Right atrium auricular region (tissue), 2 donors: ENCODE results near the gene C16orf95. TPM values are rescaled to one million over a fixed set of nuclear protein-coding genes. Genes with fewer than 3 reads are reported as not detected.

Experiments used
- DNase-seq: peaks from one replicate; pipeline ENCODE4 v3.0.0-alpha.2; 2019; ENCODE audit warnings: low spot score
- H3K27ac ChIP-seq, 2 donors: fragments of 200-600 bp; sonication (generic); 1 replicate in 1 of 2; 2 replicates in 1 of 2; pipeline ENCODE4 v1.5.1; 2016 to 2019
- H3K27me3 ChIP-seq, 2 donors: fragments of 200-600 bp; sonication (generic); one replicate each; pipeline versions ENCODE4 v1.5.1 to v1.6.0; 2017 to 2019
- H3K36me3 ChIP-seq: fragments of 200-600 bp; sonication (generic); one replicate; pipeline ENCODE4 v1.5.1; 2016
- H3K4me1 ChIP-seq, 2 donors: fragments of 200-600 bp; sonication (generic); one replicate each; pipeline versions ENCODE4 v1.5.1 to v1.6.0; 2017 to 2019
- H3K4me3 ChIP-seq, 2 donors: fragments of 200-600 bp; sonication (generic); 1 replicate in 1 of 2; 2 replicates in 1 of 2; pipeline ENCODE4 v1.5.1; 2017 to 2019; ENCODE audit warnings: mild to moderate bottlenecking in 1 of 2, moderate library complexity in 1 of 2
- H3K9me3 ChIP-seq, 2 donors: fragments of 200-600 bp; sonication (generic); one replicate each; pipeline ENCODE4 v1.5.1; 2019
- total RNA-seq, 2 donors: library from RNA; depleted of rRNA; stranded (reverse); fragments of >200 nt; gene quantifications; one replicate each; pipeline ENCODE4 v1.1.0, GENCODE V29; 2016
- TF ChIP-seq, protein P1 (sequence below), 2 donors: fragments of 200-600 bp; sonication (generic); IDR thresholded peaks; one replicate each; pipeline ENCODE4 v1.5.1; 2019; ENCODE audit warnings: antibody characterized with exemption in 2 of 2

The C16orf95 gene
- total RNA-seq, 2 donors from 2014 or later, result 0.59 to 2.4 TPM

DNA sequence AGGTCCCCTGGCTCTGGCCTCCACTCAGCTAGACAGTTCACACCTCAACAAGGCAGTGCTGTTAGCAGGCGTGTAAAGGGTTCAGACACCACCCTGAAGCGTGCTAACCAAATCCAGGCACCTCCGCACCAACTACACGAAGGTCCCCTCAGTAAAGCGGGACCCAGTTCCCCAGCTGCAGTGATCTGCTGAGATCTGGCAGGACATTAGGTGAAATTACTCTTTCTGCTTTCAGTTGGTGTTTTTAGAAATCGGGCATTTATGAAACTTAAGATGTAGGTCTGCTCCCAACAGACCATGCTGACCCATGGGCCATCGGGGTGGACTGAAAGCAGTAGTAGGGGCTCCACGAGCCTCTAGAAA lies 39.3 kb upstream of the C16orf95 start:
- Histone ChIP-seq H3K9me3 (no peaks in the 10 kb centered on the region), H3K4me1 (peaks cover 0 to 13% of the 10 kb centered on the region in 2 donors), H3K27me3 (no peaks in the 10 kb centered on the region), H3K36me3 (peaks cover 39% of the 10 kb centered on the region), H3K27ac (no peak overlapping the region), H3K4me3 (no peak overlapping the region)
- TF ChIP-seq, protein P1, sequence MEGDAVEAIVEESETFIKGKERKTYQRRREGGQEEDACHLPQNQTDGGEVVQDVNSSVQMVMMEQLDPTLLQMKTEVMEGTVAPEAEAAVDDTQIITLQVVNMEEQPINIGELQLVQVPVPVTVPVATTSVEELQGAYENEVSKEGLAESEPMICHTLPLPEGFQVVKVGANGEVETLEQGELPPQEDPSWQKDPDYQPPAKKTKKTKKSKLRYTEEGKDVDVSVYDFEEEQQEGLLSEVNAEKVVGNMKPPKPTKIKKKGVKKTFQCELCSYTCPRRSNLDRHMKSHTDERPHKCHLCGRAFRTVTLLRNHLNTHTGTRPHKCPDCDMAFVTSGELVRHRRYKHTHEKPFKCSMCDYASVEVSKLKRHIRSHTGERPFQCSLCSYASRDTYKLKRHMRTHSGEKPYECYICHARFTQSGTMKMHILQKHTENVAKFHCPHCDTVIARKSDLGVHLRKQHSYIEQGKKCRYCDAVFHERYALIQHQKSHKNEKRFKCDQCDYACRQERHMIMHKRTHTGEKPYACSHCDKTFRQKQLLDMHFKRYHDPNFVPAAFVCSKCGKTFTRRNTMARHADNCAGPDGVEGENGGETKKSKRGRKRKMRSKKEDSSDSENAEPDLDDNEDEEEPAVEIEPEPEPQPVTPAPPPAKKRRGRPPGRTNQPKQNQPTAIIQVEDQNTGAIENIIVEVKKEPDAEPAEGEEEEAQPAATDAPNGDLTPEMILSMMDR (IDR thresholded peaks at IDR 0.05), result no peak
- DNase-seq, result no peak

DNA sequence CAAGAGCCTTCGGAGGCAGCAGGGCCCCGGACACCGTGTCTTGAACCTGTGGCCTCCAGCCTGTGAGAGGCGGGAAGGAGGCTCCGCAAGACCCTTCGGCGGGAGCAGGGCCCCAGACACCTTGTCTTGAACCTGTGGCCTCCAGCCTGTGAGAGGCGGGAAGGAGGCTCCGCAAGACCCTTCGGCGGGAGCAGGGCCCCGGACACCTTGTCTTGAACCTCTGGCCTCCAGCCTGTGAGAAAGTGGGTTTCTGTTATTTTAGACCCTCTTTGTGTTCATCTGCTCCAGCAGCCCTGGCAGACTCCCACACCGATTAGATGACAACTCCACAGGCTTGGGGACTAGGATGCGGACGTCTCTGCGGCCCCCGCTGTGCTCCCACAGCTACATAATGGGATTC lies 36.4 kb upstream of the C16orf95 start:
- Histone ChIP-seq H3K9me3 (no peaks in the 10 kb centered on the region), H3K27me3 (no peaks in the 10 kb centered on the region), H3K27ac (no peak overlapping the region), H3K4me1 (peaks cover 0 to 18% of the 10 kb centered on the region in 2 donors), H3K4me3 (no peak overlapping the region), H3K36me3 (peaks cover 18% of the 10 kb centered on the region)
- TF ChIP-seq, protein P1 (IDR thresholded peaks at IDR 0.05), result no peak
- no peak for DNase-seq

DNA sequence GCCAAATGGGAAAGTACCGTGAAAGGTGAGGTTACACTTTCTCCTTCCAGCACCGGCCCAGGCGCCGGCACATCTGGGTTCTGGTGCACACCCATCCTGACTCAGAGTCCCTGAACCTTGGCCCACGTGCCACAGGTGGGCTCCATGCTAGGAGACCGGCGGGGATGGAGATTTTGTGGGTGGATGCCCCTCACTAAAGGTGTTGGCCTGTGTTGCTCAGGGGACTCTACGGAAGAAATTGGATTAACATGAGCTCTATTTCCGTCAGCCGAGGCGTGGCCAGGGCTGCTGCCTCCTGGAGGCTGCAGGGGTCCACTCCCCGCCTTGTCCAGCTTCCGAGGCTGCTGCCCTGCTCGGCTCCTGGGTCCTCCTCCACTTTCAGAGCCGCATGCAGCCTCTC lies 35.6 kb upstream of the C16orf95 start:
- TF ChIP-seq, protein P1 (IDR thresholded peaks at IDR 0.05), result no peak
- Histone ChIP-seq H3K9me3 (no peaks in the 10 kb centered on the region), H3K4me1 (peaks cover 0 to 18% of the 10 kb centered on the region in 2 donors), H3K27me3 (no peaks in the 10 kb centered on the region), H3K36me3 (peaks cover 14% of the 10 kb centered on the region), H3K4me3 (no peak overlapping the region), H3K27ac (no peak overlapping the region)
- no peak for DNase-seq

DNA sequence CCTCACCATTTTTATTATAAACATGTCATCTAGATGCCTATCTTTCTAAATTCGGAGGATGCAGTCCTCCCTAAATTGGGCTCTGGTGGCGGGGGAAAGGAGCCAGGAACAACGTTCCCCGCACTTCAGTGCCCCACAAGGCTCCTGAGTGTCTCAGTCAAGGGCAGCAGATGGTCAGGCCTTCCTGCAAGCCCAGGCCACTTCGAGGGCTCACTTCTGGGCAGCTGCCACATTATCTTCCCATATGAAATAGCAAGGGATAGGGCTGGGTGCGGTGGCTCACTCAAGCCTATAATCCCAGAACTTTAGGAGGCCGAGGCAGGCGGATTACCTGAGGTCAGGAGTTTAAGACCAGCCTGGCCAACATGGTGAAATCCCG lies 34.1 kb upstream of the C16orf95 start:
- no peak for DNase-seq
- Histone ChIP-seq H3K4me3 (no peak overlapping the region), H3K27me3 (no peaks in the 10 kb centered on the region), H3K36me3 (peaks cover 16% of the 10 kb centered on the region), H3K9me3 (no peaks in the 10 kb centered on the region), H3K27ac (peak overlapping the region in 1 of 2 donors; percentile 3), H3K4me1 (peaks cover 0 to 18% of the 10 kb centered on the region in 2 donors)
- TF ChIP-seq, protein P1 (IDR thresholded peaks at IDR 0.05), result no peak

DNA sequence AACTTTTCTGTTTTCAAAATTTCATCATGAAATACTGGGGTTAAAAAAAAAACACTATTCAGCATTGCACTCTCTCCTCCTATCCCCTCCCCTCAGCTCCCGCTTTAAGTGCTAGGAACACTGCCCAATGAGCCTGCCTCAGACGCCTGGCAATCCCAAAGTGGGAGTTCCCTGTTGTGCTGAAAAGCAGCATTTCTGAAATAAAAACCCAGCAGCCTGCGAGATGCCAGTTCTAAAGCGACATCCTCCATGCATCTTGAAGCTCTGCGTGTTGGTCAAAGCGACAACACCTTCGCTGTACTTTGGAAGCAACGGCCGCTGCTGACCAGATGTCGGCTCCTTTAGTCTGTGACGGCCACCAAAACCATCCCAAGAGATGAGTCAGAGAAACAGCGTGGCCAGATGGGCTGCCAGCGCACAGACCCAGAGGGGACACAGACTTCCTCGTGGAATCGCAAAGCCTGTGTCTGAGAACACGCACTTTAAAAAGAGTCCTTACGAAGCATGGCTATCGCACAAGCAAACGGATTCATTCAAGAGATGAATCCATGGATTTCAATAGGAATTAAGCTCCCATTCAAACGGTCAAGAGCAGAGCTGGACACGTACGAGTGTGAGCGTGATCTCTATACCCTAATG lies 33.6 kb upstream of the C16orf95 start:
- Histone ChIP-seq H3K27ac (peak overlapping the region in 1 of 2 donors; percentile 3), H3K9me3 (no peaks in the 10 kb centered on the region), H3K4me3 (no peak overlapping the region), H3K36me3 (peaks cover 21% of the 10 kb centered on the region), H3K4me1 (peaks cover 0 to 19% of the 10 kb centered on the region in 2 donors), H3K27me3 (no peaks in the 10 kb centered on the region)
- TF ChIP-seq, protein P1 (IDR thresholded peaks at IDR 0.05), result no peak
- DNase-seq, result peak; percentile 68

DNA sequence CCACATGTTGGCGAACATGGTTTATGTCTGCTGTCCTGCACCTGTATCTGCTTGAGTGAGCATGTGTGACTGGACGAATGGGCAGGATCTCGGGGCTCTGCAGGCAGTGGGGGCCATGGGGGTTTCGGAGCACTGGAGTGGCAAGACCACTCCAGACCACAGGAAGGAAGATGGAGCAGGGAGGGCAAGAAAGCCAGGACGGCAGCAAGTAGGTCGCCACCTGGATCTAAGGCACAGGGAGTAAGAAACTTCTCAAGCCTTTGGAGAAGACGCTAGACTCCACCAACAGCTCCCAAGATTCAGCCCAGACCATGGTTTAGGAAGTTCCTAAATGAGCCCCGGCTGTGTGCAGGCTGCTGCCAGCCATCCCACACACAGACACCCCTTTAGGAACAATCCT lies 32.8 kb upstream of the C16orf95 start:
- TF ChIP-seq, protein P1 (IDR thresholded peaks at IDR 0.05), result no peak
- Histone ChIP-seq H3K27me3 (no peaks in the 10 kb centered on the region), H3K36me3 (peaks cover 21% of the 10 kb centered on the region), H3K4me1 (peaks cover 0 to 27% of the 10 kb centered on the region in 2 donors), H3K27ac (no peak overlapping the region), H3K4me3 (no peak overlapping the region), H3K9me3 (no peaks in the 10 kb centered on the region)
- DNase-seq, result no peak
